ENCODE data around the gene PGF.

Gene PGF

DNA sequence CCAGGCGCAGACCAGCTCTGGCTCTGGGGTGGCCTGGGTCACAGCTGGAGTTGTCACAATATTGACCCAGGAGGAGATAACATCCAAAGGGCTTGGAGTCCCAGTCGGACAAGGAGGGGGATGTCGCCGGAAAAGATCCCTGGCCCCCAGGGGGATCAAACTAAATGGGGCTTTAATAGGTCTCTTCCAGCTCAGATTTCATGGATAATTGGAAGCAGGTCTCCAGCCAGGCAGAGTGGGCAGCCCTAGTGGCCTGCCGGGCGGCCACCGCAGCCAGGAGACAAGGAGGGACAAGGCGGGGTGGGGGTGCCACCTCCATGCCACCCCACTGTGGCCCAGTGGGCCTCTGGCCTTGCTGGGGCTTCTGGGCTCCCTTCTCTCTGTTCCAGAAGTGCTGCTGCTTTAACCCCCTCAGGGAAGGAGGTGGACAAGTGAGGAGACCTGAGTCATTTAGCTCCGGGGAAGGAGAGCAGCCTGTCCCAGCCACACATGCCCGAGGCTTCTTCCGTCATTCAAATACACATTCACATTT, 23.1 kb upstream of the PGF start:
- no peak for DNase-seq (ENCODE audit: low spot score)

DNA sequence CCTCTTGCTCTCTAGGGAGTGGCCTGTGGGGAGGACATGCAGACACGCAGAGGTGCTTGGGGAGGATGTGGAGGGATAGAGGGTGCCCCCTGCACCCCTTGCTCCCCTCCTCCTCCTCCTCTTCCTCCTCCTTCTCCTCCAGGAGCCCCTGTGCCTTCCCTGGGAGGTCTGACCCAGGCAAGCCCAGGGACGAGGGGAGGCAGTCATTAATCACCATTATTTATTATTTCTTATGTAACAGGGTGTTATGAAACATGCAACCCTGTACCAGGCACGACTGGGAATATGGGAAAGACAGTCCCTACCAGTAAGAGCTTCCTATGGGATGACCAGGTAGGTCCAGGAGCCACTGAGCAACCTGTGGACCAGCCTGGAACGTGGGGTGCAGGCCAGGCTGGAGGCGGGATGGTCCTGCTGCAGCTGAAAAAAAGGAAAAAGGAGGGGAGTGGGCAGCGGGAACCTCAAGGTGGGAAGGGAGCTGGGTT, 22.5 kb upstream of the PGF start:
- DNase-seq (ENCODE audit: low spot score) = no peak

DNA sequence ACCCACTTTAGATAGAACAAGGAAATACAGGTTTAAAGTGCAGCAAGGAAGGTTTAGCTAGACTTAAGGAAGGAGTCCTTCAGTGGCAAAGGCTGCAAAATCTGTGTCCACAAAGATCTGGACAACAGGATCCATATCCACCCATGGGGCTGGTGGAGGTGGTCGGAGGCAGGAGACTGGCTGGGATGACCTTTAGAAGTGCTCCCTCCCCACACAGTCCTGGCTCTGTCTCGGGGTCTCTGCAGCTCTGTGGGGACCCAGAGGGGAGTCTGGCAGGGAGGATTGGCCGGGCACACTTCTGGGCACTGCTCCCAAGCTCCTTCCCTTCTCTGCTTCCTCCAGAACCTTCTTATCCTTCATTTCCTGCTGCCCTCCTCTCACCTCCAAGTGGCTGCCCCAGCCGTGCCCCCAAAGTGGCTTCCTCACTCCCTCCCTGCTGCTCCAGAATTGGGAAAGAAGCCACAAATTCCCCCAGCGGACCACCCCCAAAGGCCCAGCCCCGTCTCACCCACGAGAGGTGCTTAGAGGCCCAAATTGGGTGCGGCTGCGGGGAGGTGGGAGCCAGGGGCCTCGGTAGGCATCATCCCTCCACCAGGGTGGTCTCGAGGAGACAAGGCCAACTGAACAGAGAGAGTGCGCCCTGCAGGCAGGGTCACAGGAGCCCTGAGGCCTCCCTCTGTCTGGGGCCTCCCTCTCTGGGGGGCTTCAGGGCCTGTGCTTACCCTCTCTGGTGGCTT, 21.9 kb upstream of the PGF start:
- DNase-seq (ENCODE audit: low spot score) = no peak

DNA sequence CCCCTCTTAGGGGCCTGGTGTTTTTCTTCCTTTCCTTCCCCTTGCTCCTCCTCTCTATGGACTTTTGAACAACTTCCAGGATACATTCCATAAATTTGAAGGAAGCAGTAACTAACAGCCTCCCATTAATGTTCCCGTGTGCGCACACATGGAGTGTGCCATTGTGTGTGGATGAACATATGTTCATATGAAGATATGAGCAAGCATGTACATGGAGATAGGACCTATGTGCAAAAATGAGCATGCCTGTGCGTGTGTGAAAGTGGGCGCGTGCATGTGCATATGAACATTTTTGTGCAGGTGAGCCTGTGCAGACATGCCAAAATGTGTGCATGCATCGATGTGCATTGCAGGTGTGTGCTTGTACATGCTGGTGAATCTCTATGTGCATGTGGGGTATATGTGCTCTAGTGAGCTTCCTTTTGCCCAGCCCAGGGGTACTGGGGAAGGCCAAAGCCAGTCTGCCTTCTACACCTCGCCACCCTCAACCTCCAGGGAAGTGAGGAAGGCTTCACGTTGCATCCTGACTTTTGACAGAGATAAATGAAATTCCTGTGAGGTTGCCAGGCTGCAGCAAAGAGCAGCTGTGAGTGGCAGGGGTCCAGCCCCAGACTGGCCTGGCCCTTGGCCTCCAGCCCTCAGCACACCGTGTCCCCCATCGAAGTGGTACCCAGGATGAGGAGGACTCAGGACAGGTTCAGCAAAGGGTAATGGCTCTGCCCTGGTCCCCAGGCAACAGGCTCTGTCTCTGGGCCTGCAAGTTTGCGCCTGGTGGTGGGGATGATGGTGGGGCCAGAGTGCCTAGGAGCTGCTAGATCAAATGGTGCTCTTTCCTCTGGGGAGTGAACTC, 21.1 kb upstream of the PGF start:
- DNase-seq (ENCODE audit: low spot score) = no peak

DNA sequence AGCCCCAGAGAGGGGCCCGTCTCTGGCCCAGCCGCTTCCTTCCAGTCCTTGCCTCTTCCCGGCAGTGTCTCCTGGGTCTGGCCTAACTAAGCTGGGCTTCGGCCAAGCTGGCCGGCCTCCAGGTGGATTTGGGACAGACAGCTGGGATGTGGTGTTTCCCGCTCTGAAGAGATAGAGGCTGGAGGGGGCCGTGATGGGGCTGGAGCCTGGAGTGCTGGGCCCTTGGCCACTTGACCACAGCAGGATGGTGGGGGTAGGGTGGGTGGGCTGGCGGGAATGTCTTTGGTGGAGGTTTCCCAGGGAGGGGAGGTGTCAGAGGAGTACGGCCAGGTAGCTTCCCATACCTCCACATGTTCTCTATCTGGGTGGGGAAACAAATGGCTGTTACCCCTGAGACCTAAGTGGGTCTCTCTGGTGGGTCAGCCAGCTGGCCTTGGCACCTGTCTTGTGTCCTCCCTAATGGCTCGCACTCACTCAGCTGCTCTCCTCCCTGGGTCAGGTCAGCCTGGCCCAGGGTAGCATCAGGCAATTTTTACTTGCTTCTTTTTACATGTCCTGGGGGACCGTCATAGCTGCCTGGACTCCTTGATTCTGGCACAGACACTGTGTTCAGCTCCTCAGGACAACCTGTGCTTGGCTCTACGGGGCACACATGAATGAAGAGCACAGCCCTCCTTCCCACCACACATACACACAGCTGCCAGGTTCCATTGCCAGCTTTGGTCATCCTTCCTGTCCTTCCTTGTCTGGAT, 19.8 kb upstream of the PGF start:
- DNase-seq (ENCODE audit: low spot score) = no peak

DNA sequence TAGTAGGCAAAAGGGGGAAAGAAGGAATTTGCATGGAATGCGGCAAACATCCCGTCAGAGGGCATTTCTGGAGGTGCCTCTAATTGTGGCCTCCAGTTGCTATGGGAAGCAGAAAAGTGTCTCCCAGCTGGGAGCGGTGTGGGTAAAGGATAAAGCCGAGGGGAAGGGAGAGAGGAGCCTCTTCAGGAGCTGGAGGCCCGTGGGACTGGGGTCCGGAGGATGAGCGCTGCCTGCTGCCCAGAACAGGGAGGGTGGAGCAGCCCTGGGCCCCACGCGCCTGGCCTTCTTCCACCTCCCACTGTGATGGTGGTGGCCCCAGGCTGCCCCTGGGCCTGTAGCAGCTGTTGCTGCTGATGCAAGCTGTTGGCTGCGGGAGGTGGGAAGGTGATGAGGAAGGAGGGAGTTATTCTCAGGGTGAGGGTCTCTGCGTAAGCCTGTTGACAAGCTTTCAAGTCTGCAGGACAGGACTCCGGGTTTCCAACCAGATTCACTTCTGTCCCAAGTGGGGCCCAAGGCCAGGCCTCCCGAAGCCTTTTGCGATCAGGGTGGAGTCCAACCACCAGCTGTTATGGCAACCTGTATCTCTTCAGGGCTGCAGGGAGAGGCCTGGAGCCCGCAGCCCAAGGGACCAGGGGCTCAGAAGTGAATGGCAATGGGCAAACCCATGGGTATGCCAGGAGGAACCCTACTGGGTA, 19.1 kb upstream of the PGF start:
- DNase-seq (ENCODE audit: low spot score) = no peak

DNA sequence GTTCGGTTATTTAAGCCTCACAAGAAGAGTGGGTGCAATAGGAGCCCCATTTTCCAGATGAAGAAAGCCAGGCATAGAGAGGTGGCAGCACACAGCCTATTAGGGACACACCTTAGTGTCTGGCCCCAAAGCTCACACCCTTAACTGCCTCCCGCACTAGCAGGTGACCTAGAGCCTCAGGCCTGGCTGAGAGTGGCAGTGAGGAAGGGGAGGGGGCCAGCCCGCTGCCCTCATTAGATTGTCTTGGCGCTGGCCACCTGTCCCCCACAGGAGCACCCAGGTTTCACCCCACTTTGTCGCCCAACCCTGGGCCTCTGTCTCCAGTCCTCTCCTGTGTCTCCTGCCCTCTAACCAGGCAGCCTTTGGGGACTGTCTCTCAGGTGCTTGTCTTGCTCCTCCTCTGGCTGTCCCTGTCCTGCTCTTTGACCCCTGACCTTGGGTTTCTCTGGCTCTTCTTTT, 18.5 kb upstream of the PGF start:
- DNase-seq (ENCODE audit: low spot score) = no peak

DNA sequence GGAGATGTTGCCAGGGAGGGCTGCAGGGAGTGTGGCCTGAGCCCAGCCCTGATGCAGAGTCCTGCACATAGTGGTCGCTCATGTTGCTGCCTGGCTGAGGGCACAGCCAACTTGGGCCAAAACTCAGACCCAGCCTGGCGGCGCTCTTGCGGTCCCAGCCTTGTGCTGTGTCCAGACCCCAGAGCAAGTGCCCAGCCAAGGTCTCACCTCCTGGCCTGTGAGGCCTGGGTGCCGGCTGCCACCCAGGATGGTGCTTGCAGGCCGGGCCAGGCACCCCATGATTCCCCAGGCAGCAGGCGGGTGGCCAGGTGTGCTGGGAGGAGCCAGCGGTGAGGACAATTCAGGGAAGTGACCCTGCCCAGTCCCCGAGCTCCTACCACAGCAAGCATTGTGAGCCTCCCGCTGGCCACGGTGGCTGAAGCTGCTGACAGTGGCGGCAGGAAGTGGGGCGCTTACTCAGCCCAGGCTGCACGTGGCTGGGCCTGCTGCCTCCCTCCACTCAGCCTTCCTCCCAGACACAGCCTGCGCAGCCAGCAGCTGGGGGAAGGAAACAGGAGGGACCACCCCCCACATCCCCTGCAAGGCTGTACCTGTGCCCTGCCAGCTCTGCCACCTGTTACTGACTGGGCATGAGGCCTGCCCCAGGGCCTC, 17.7 kb upstream of the PGF start:
- DNase-seq (ENCODE audit: low spot score) = peak; percentile 19

DNA sequence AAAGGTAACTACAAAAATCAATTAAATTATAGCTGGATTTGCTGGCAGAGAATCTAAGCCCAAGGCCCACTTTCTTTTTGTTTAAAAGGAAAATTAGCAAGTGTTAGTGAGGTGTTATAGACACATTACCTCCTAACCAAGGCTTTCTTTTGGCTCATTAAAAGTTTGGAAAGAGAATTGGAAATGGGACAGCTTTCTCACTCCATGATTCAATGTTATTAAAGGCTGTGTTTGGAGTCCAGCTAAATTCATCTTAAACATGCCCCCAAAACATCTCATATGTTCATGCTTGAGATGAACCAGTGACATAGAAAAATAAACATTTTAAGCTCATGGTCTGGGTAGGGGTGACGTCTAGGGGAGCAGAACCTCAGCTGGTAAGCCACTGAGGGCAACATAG, 13.4 kb upstream of the PGF start:
- no peak for DNase-seq (ENCODE audit: low spot score)

DNA sequence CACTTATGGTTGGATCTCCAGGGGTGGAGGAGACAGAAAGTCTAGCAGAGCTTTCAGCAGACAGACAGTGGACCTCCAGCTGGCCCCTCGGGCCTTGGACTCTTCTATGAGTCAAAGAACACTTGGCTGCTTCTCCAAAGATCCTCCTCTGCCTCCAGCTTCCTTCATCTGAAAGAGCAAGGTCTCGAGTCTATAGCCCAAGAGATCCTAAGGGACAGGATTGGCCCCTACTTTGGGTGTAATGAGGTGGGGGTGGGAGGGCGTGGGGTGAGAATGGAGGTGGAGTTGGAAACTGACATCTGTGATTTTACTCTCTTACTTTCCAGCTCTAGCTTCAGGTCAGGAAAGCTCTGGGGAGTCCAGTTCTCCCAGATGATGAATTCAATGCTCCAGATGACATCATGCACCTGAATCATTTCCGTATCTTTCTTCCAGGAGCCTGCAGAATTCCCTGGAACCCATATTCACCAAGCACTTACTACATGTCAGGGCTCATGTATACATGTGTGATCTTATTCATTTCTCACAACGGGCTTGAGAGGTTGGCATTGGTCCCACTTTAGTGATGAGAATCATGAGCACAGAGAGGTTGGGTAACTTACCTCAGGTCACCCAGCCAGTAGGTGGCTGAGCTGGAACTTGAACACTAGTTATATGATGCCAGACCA, 10.2 kb upstream of the PGF start:
- DNase-seq (ENCODE audit: low spot score) = no peak

DNA sequence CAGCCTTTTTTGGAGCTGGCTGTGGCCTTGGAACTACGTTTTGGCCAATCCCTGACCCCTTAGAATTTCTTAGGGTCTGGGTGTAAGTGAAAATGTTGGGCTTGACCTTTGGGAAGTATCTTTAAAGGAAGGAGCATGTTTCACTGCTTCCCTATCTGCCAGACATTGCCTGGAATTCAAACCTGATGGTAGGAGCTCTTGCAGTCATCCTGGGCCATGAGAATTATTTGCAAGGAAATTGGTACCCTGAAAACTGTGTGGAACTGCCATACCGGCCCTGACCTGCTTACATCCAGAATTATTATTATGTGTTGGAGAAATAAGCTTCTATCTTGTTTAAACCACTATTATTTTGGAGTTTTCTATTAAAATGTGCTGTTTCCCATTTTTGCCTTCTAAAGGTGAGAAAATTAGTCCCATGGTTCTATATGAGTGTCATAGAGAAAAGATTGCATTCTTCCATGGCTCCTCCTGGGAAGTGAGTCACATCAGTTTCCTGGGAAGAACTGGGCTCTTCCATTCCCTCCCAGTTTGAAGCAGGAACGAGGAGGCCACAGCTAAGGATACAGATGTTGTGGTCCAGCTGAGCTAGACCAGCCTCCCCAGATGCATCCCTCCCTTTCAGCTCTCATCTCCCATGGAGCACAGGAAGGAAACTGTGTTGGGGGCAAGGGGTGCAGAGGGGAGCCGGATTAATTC, 9.5 kb upstream of the PGF start:
- DNase-seq (ENCODE audit: low spot score) = no peak

DNA sequence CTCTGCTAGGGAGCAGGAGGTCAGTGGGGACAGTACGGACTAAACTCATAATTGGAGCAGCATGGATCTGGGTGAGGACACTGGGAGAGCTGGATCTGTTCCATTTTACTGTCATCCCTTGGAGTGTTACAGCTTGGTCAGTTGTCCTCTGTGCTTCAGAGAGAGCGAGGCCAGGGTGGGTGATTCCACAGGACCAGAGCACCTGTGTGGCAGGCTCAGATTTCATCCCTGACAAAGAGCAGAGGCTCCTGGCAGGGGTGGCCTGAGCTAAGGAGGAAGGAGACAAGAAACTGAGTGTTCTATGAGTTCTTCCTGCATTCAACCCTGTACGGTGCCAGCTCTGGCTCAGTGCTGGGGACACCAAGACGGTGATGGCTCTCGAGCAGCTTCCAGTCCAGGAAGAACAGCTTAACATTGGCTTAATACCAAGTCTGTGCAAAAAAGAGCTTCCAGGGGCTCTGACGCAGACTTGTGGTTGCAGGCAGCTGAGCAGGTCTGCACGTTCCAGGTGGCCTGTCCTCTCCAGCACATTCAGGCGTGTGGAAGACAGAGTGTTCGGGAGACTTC, 8.4 kb upstream of the PGF start:
- DNase-seq (ENCODE audit: low spot score) = no peak

DNA sequence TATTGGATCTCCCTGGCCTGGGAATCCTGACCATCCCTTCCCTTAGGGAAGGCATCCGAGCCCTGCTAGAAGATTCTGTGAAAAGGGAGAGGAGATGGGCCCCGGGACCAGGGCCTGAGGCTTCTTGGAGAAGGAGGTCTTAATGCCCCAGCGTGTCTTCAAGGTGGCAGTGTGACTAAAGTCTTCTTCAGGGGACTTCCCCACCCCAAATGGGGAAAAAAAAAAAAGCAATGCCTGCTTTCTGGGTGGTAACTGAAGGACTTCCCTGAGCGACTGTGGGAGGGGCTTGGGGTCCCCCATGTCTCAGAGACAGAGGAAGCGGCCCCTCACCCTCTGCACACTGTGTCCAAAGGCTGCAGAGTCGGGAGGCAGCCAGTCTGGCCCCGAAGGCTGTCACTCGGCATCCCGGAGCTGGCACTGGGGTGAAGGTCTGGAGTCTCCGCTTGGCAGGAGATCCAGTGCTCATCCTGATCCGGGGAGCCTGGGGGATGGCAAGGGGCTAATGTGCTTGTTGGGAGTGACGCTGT, 7.8 kb upstream of the PGF start:
- DNase-seq (ENCODE audit: low spot score) = no peak

DNA sequence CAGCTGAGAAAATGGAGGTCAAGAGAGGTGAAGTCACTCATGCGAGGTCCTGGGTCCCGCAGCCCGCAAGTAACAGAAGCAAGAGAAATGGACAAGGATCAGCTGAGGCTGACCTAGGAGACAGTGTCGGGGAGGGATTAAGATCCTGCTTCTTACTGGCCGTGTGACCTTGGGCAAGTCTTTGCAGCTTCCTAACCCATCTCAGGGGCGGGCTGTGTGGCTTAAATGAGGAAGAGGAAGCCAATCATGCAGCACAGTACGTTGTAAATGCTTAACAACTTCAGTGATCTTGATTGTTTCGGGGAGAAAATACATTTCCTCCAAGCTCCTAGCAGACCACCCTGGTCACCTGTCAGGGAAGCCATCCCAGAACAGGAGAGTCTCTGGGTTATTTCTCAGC, 7.1 kb upstream of the PGF start:
- DNase-seq (ENCODE audit: low spot score) = no peak

DNA sequence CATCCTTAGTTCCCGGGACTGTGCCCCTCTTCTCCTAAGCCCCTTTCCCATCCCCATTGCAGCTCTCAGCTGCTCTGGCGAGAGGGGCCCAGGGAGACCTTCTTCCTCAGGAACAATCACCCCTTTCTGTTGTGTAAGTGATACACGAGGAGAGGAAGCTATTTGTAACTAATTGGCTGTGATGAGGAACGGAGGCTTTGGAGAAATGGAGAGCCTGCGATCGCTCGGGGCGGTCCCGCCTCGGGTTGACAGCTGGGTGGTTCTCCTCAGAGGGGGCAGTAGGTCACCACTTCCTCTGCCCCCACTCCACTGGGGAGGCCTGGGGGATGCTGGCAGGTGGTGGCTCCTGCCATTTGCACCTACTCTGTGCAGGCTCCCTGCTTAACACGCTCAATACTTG, 6.6 kb upstream of the PGF start:
- DNase-seq (ENCODE audit: low spot score) = no peak

DNA sequence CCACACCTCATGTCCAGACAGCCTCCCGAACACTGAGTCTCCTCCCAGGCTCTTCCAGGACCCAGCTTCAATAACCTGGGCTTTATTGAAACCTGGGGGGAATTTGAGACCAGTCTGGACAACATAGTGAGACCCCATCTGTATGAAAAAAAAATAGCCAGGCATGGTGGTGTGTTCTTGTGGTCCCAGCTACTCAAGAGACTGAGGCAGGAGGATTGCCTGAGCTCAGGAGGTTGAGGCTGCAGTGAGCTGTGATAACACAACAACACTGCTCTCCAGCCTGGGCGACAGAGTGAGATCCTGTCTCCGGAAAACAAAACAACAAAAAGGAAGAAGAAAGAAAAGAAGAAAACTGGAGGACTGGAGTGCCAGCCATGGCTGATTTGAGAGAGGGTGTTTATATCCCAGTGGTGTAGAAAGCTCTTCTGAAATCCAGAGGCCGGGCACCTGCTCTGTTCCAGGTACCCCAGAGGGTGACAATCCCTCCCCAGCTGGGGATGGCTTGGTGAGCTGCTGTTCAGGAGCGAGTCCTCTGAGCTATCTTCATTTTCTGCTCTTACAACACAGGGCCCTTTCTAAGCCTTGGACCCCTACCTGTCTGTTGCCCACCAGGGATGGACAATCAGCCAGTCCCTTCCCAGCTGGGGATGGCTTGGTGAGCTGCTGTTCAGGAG, 6.0 kb upstream of the PGF start:
- no peak for DNase-seq (ENCODE audit: low spot score)

DNA sequence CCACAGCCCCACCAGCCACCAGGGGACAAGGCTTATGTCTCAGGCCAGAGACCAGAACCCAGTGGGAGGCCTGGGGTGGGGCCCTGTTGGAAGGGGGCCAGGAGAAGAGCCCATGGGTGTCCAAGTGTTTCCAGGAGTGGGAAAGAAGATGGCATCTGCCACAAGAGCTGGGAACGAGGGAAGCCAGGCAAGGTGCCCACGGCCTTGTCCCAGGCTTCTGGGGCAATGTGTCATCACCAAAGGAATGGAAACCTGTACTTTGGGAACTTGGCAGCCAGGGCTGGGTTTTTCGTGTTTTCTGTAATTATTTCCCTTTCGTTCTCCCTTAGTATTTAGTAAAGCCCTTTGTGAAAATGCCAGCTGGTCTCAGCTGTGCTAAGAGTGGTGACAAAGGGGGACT, 5.3 kb upstream of the PGF start:
- DNase-seq (ENCODE audit: low spot score) = no peak

DNA sequence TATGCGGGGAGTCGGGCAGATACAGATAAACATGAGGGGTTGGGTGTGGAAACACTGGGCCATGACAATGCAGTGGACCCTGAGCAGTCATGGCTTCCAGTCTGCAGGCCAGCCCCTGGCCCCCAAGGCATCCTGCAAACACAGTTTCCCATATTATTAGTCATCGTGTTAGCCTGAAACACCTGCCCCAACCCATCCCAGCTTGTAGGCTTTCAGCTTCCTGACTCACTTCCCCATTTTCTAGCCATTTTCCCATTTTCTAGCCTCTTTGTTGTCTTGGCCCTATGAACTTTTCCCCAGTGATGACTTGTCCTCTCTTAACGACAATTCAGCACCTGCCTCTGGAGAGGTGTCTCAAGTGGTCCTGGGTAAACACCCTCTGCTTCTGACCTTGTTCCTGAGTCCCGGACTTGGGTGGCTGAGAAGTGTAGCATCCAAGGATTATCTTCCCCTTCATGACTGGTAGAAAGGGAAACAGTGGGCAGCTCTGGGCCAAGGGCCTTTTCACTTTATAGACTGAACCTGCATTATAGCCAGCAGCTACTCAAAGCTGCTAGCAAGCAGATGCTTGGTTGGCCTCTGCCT, 4.3 kb upstream of the PGF start:
- no peak for DNase-seq (ENCODE audit: low spot score)

All from activated CD4-positive, alpha-beta T cell treated with anti-CD3 and anti-CD28 coated beads, Interleukin-2, Interleukin-4, amounts not matched to agents 100 ng/mL and 50 ng/mL, durations not matched to agents 16 hours and 8 hours (primary cell).